Right ventricle myocardium superior (tissue), 1 donor: ENCODE measurements around the gene UBQLN1. TPM values are rescaled to one million over a fixed set of nuclear protein-coding genes. Genes with fewer than 3 reads are reported as not detected.
"Not testable (repeated sequence)": the region's sequence is repeated elsewhere in the genome, so short reads cannot be mapped to it uniquely, and the experiment has no call there.

Experiments used
- ATAC-seq: fragments of 200-7000 bp; cut with Tn5 transposase; one replicate; pipeline ENCODE4 v1.9.1; 2020; ENCODE audit warnings: mild to moderate bottlenecking; ENCODE audit not compliant: poor library complexity
- DNase-seq: peaks from one replicate; pipeline ENCODE4 v3.0.0-alpha.2; 2020
- intact Hi-C: fragments of 100-400 bp; cut with DNase I; formaldehyde crosslinking; loops from one replicate; pipeline ENCODE4 v1.11.2; 2022
- long read RNA-seq: library from polyadenylated mRNA; unstranded; transcript quantifications from one replicate; pipeline ENCODE4 v2.0.0, GENCODE V29; 2021
- total RNA-seq: library from RNA; stranded (reverse); fragmentation: NEBNext Ultra II Directional; extraction: Animal tissue kit (Norgen Biotek cat#: 25700); gene quantifications from one replicate; pipeline ENCODE4 v1.2.1, GENCODE V29; 2021
- donor health status: DM: no; HTN: yes; CAD: no; lungs with severe emphysema.

The UBQLN1 gene
- 74.6 TPM for total RNA-seq
- long read RNA-seq, full-length matches to known transcripts = 110 of 117 reads
- long read RNA-seq, partial matches to known transcripts = 5 of 117 reads
- long read RNA-seq, other reads (novel, unspliced or antisense) = 2 of 117 reads

DNA sequence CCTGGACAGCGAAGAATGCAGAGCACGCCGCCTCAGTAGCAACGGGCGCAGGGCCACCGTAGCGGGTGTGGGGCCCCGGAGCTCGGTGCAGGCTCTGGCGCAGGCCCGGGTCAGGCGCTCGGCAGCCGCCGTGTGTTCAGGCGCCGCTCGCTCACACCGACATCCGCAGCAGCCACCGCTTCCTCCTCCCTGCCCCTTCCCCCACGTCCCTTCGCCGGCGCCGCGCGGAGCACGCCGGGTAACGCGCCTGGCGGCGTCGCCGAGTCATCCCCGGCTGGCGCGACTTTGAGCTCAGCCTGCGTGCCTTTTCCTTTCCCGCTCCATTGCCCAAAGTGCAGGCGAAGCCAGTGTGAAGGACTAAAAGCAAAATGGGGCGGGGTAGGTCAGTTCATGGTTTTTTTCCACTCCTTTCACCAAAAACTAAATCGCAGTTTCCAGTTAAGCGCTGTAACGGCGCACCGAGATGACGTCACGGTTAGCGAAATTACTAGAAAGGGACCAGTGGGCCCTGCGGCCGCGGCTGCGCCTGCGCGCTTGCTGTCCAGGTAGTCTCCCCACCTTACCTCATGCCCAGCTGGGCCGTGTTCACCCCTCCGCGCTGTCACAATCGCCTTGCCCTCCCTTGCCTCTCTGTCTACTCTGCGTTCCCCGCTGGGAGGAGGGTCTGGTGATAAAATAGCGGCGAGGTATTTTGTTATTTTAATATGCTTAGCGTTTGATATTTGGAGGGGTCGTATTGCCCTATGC, at the start of gene UBQLN1:
Gene UBQLN1, minus strand, starts transcription at position 191 of the 747 bp plus-strand sequence. CDS start 279 bp downstream, outside the sequence.
- ATAC-seq (peak; percentile 98), DNase-seq (peak; percentile 97)
- intact Hi-C loops = no loop called here

- intact Hi-C loops = no loop called here
- ATAC-seq (no peak), DNase-seq (no peak)
These were observed 46.7 kb upstream of the UBQLN1 start for GRCh38 chr9:83754383-83754977.

DNA sequence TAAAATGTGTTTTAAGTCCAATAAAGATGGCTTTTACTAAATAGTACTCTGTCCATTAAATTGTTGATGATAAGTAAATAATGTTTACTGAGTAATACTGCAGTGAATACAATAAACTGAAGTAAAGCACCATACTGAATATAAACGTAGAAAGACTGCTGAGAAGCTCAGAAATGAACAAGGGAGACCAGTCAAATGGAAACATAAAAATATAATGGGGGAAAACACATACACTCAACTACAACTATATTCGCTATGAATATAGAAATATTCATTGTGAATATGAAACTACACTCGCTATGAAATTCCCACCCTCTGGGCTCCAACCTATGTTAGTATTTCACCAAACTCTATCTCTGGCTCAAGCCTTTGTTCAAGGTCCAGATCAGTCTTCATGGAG, 41.9 kb upstream of the UBQLN1 start:
- ATAC-seq (no peak), DNase-seq (no peak)
- intact Hi-C loops = no loop called here

DNA sequence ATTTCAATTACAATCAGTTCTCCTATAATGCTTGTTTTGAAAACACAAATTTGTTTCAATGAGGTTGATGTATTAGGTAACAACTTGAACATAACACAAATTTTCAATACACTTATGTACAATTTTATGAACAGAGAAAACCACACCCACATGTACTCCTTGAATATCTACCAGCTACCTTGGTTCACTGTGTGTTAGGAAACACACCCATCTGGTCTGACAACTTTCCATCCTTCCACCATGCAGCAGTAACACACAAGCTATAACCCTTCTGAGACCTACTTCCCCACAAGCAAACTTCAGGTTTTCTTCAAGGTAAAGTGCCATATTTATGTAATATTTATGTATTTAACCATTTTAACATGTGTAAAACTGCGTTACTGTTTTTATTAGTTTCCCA, 36.4 kb upstream of the UBQLN1 start:
- ATAC-seq (no peak), DNase-seq (no peak)
- intact Hi-C loops = no loop called here

DNA sequence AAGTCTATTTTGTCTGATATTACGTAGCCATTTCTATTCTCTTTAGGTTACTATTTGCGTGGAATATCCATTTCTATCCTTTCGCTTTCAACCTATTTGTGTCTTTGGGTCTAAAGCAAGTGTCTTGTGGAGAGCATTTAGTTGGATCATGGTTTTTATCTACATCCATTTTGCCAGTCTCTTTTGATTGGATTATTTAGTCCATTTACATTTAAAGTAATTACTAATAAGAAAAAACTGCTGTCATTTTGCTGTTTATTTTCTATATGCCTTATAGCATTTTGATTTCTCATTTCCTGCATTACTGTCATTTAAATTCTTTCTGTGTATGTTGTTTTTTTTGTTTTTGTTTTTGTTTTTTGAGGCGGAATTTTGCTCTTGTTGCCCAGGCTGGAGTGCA, 26.0 kb upstream of the UBQLN1 start:
- ATAC-seq (no peak), DNase-seq (no peak)
- intact Hi-C loops = no loop called here

- DNase-seq, ATAC-seq, intact Hi-C loops: not testable (repeated sequence)
These were observed 21.0 kb upstream of the UBQLN1 start for GRCh38 chr9:83728591-83729368.

GRCh38 chr9:83724436-83724835, 16.7 kb upstream of the UBQLN1 start:
- ATAC-seq (no peak), DNase-seq (no peak)
- intact Hi-C loops = no loop called here

GRCh38 chr9:83722726-83723495, 15.2 kb upstream of the UBQLN1 start:
- ATAC-seq (no peak), DNase-seq (no peak)
- intact Hi-C loops = no loop called here

DNA sequence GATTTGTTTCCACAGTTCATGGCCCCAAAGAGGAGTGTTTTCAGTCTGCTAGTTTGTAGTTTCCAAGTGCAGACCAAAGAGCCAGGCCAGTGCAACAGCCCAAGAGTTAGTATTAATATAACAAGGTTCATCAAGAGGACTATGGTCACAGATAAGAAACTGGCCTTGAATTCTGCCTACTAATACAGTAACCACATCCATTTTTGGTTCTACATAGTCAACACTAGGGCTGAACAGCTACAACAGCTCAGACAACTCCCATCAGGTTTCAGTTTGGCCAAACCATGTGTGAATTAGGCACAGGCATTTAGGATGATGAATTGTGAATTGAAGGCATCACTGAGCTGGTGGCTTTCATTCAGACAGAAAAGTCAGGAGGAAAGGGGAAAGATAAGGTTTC, 13.8 kb upstream of the UBQLN1 start:
- DNase-seq = no peak
- intact Hi-C loops = no loop called here
- no peak for ATAC-seq

GRCh38 chr9:83715794-83716193, 8.0 kb upstream of the UBQLN1 start:
- intact Hi-C loops = no loop called here
- DNase-seq (no peak), ATAC-seq (no peak)

- ATAC-seq (no peak), DNase-seq (no peak)
- intact Hi-C loops = no loop called here
These were observed 7.5 kb upstream of the UBQLN1 start for GRCh38 chr9:83715221-83715620.

GRCh38 chr9:83714329-83714728, 6.6 kb upstream of the UBQLN1 start:
- DNase-seq (no peak), ATAC-seq (no peak)
- intact Hi-C loops = no loop called here

GRCh38 chr9:83708515-83709158, 879 bp upstream of the UBQLN1 start:
- ATAC-seq = peak; percentile 58
- intact Hi-C loops = no loop called here

DNA sequence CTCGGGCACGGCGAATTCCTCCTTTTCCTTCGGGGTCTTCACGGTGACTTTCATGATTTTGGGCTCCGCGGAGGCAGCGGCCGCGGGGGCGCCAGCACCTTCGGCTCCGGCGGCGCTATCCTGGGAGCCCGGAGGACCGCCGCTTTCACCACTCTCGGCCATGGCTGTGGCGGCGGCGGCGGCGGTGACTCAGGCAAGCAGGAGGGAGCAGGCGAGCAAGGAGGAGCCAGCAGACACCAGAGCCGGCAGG, 315 bp downstream of the UBQLN1 start:
- intact Hi-C loops = no loop called here
- ATAC-seq = peak; percentile 80
- no peak for DNase-seq

More at GRCh38 chr9:83708515-83709158, 879 bp upstream of the UBQLN1 start:
- peak; percentile 80 for DNase-seq

DNA sequence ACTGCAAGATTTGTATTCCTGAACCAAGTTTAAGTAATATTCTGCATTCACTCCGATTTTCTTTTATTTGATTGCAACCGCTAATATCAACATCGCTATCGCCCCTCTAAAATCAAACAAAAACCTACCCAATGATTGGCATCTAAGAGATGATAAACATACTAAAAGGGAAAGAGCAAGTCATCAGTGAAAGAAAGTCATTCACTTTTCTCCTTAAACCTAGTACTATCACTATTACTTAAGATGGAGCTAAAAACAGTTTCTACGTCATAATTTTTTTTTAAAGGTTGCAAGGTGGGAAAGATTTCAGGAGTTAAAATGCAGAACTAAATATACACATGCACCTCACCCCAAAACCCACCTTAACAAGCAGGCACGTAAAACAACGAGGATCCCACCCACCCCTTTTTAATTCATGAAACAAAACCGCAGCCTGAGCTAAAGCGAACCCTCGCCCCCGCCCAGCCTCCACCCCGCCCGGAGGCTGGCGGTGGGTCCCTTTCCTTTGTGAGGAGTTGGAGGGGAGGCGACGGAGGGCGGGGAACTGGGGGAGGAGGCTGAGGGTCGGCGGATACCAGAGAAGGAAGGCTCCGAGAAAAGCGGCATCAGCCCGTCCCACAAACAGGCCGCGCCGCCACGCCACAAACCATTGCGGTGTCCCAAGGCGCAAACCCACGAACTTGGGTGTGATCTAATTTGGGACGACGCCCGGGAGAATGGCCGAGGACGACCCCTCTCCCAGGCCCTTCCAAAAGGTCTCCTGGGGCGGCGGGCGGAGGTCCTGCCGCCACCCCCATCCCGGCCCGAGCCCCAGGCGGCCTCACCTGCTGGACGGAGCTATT, 861 bp downstream of the UBQLN1 start:
- intact Hi-C loops = no loop called here
- ATAC-seq = peak; percentile 8
- peak; percentile 54 for DNase-seq

GRCh38 chr9:83705219-83705651, 2.5 kb downstream of the UBQLN1 start:
- ATAC-seq, DNase-seq, intact Hi-C loops: not testable (repeated sequence)

- intact Hi-C loops = no loop called here
- no peak for DNase-seq
- peak; percentile 24 for ATAC-seq
These were observed 6.0 kb downstream of the UBQLN1 start for GRCh38 chr9:83701769-83702168.

GRCh38 chr9:83701286-83701685, 6.5 kb downstream of the UBQLN1 start:
- ATAC-seq (no peak), DNase-seq (no peak)
- intact Hi-C loops = no loop called here
